NT2/D1 (cell line): Measurements from ENCODE around the gene TMEM198.

Source experiments
- SUZ12 ChIP-seq: IDR thresholded peaks from 2 replicates; pipeline ENCODE4 v1.6.1; 2011; ENCODE audit not compliant: insufficient read length, insufficient read depth; ENCODE audit errors: extremely low read depth
- YY1 ChIP-seq: IDR thresholded peaks from 2 replicates; pipeline ENCODE4 v1.6.1; 2011; ENCODE audit not compliant: insufficient read length, insufficient read depth
- ZNF274 ChIP-seq: IDR thresholded peaks from 2 replicates; pipeline ENCODE4 v1.6.1; 2011; ENCODE audit warnings: mild to moderate bottlenecking, low read depth, low read length

DNA sequence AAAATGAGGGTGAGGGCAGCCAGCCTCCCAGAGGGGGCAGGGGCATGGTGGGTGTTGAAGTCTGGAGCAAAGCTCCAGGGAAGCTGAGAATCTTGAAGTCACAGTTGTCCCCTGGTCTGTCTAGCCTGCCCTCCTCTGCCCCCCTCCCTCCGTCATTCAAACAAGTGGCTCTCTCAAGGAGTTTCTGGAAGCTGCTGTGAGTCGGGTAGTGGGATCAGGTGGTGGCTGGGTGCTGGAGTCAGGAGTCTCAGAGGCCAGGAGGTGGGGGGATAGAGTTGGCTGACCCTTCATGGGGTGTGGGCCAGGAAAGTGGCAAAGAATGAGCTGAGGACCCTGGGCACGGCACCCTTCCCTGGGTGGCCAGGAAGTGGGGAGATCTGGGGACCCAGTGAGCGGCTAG, 30.0 kb upstream of the TMEM198 start:
- TF ChIP-seq YY1 (no peak), ZNF274 (no peak), SUZ12 (no peak)
